ENCODE measurements around the gene ARHGEF28.

- no peak for TF ChIP-seq CTCF (IDR thresholded peaks at IDR 0.05 in 2 of 3, conservative IDR thresholded peaks at IDR 0.05 in 1 of 3; ENCODE audit: borderline replicate concordance in 1 of 3, insufficient read depth in 1 of 3, low read depth in 2 of 3, low read length in 2 of 3)
- no peak for TF ChIP-seq FOSL1 (IDR thresholded peaks at IDR 0.05; ENCODE audit: low read depth)
- TF ChIP-seq POLR2A (IDR thresholded peaks at IDR 0.05; ENCODE audit: borderline replicate concordance, extremely low read depth, insufficient read depth, insufficient read length), result no peak
- no peak for TF ChIP-seq EZH2phosphoT487 (IDR thresholded peaks at IDR 0.05; ENCODE audit: borderline replicate concordance)
- no peak for TF ChIP-seq SP1 (IDR thresholded peaks at IDR 0.05; ENCODE audit: low read depth)
- TF ChIP-seq EZH2 (IDR thresholded peaks at IDR 0.05), result no peak
- no peak for TF ChIP-seq CBX3 (IDR thresholded peaks at IDR 0.05; ENCODE audit: low read depth)
- TF ChIP-seq ZNF274 (IDR thresholded peaks at IDR 0.05; ENCODE audit: low read depth, low read length), result no peak
- TF ChIP-seq POLR2AphosphoS5 (IDR thresholded peaks at IDR 0.05; ENCODE audit: low read depth, low read length), result no peak
These were observed 123.7 kb downstream of the ARHGEF28 start for GRCh38 chr5:73749485-73750270.
